NCI-H82 (cell line): ENCODE data around the gene PRDM2.
A peak's percentile ranks its signal among the peaks of the same experiment; 100 is the strongest.
"Not testable (repeated sequence)": the region's sequence is repeated elsewhere in the genome, so short reads cannot be mapped to it uniquely, and the experiment has no call there.

Experiments
- DNase-seq: peaks from one replicate; lab custom pipeline; 2025; lab: John Stamatoyannopoulos, UW

The PRDM2 gene

DNA sequence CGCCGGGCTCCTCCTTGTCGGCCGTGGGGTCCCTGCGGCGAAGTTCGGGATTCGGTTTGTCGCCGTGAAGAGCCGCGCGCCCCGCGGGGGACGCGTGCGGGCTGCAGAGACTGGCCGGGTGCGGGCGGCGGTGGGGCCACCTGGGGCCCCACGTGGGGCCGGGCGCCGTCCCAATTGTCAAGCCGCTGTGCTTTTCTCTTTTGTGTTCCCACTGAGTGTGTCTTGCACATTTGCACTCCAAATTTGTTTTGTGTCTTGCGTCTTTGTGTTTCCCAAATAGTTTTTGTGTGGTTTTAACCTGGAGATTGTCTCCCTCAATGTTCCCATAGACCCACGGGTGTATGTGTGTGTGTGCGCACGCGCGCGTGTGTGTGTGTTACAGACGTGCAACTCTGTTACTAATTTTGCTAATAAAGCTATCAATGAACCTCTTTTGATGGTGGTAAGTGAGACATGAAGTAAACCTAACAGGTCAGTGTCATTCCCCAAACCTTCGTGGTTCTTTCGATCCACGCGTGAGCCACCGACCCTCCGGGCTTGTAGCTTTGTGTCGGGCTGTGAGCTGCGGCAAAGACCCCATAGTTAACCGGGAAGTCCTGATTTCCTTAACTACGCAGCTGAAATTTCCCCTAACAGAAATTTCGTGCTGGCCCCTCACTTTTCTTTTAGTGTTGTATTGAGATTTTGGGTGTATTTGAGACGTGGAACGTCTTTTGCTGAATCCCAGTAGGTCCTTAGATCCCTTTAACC lies 708 bp downstream of the PRDM2 start:
- peak; percentile 70 for DNase-seq

- no peak for DNase-seq
Observed at GRCh38 chr1:13701271-13701640, 1.3 kb downstream of the PRDM2 start.

GRCh38 chr1:13702425-13703127 lies 2.6 kb downstream of the PRDM2 start:
- no peak for DNase-seq

- no peak for DNase-seq
Observed at GRCh38 chr1:13703128-13703513, 3.1 kb downstream of the PRDM2 start.

DNA sequence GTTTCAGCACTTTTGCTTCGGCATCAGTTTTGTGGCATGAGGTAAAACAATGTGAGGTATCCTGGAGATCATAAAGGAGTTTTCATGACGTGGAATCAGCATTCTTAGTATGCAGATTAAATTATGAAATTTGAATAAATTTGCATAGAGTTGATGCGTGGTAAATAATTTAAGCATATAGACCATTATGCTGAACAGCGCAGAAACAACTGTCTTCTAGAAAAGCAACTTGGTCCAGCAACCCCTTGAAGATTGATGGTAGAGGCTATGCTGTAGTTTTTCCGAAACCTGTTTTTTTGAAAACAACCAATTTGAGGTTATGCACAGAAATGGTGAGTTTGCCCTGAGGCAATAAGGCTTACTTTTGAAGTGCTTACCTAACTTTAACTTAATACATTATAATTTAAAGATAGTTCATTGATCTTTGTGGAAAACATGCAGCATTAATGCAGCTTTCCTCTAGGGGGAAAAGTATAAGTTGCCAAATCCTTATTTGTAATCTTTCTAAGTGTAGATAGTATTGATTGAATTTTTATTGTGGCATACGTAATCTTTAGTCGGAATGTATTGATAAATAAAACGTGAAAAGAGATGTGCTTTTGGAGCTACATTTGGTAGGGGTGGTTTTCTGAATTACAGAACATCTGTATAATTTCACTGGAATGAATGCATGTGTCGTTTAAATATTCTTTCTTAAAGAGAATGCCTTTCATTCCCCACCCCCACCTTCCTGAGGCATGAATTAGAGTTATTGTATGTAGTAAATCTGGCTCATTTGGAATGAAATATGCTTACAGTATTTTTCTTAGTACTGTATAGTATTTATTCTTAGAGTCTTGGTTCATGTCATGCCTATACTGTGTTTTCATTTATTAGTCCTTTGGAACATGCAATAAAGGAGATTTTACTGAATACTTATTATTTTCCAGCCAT lies 3.8 kb downstream of the PRDM2 start:
- DNase-seq: no peak

GRCh38 chr1:13706046-13706445 lies 6.1 kb downstream of the PRDM2 start:
- no peak for DNase-seq

DNA sequence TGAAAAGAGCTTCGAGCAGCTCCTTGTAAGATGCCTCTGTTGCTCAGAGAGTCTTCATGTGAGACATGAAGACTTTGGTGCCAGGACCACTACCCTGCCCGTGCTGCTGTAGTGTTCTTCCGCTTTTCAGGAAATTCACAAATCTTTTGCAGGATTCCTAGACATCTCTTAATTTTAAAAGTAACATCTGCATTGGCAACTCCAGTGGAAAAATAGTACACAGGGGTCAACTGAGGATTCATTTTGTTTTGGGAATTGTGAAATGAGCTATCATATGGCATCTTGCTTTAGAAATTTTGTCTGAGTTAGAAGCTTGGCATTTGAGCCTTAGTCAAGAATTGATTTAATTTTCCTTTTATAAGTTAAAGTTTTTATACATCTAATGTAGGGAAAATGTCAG lies 7.2 kb downstream of the PRDM2 start:
- no peak for DNase-seq

DNA sequence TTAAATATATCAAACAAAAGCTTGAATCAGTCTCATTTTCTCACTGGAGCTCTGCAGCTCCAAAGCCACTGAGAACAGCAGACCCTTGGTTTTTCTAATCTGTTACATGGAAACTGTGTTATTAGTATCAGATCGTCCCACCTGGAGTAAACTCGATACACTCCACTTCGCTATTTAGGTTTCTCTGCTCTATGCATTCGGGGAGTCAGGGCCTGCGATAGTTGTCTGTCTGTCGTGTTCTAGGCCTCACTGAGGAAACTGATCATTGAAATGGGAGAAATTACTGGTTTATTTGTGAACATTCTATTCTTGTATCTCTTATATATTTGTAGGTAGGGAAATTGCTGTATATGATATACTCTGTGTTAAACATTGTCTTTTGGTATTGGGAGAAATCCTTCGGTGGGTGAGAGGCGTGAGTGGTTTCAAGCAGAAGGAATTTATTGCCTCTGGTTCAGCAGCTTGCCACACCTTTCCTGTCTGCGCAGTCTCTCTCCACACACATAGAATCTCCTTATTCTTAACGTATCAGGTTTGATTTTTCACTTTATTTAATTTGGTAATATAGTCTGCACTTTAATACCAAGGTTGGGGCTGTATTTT lies 8.5 kb downstream of the PRDM2 start:
- no peak for DNase-seq

- DNase-seq: no peak
Observed at GRCh38 chr1:13710086-13710485, 10.1 kb downstream of the PRDM2 start.

DNA sequence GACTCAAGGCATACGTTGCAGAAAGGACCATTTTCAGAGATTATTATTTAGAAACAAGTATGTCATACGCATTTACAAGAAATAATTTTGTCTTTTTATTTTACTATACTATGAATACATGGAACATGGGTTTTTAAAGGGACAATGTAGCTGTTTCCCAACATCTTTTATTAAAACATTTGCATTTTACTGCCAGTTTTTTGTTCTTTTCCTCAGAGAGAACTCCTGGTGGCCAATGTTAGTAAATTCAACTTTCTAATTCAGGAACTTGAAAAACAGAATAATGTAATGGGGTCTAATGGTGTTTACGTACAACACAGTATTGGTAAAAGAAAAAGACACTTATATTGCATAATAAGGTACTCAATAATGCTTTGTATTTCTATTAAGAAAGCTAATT lies 14.9 kb downstream of the PRDM2 start:
- no peak for DNase-seq

DNA sequence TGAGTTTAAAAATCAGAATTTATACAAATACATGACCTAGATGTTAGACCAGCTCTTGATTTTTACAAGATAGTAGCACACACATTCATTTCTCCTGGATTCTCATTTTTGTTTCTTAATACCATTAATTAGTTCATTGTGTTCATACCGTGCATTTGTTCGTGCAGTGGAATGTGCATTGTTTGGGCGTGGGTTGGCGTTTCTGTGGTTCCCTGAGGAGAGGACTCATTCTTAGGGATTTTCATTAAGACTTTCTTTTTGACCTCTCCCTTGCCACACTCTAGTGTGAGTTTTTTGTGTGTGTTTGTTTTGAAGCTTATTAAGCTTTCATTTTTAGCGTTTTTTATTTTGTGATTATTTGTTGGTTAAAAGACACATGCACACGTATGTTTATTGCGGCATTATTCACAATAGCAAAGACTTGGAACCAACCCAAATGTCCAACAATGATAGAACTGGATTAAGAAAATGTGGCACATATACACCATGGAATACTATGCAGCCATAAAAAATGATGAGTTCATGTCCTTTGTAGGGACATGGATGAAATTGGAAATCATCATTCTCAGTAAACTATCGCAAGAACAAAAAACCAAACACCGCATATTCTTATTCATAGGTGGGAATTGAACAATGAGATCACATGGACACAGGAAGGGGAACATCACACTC lies 15.8 kb downstream of the PRDM2 start:
- DNase-seq: not testable (repeated sequence)

GRCh38 chr1:13722808-13723360 lies 22.9 kb downstream of the PRDM2 start:
- DNase-seq: no peak

GRCh38 chr1:13723810-13724209 lies 23.8 kb downstream of the PRDM2 start:
- no peak for DNase-seq

DNA sequence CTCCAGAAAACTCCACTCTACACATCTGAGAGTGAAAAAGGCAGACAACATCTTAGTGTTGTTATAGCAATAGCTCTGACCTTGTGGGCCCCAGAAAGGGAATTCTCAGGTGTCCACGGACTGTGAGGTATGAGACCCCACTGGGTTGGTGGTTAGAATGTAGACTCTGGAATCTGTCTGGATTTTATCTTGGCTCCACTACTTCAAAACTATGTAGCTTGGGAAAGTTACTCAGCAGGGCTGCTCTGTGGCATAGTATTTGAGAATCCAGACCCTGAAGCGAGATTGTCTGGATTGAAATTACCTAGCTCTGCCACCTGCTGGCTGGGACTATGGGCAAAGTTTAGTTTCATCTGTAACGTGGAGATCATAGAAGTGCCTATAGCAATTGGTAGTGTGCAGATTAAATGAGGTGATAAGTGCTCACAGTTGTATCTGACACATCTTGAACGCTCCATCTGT lies 25.8 kb downstream of the PRDM2 start:
- DNase-seq: peak; percentile 53

DNA sequence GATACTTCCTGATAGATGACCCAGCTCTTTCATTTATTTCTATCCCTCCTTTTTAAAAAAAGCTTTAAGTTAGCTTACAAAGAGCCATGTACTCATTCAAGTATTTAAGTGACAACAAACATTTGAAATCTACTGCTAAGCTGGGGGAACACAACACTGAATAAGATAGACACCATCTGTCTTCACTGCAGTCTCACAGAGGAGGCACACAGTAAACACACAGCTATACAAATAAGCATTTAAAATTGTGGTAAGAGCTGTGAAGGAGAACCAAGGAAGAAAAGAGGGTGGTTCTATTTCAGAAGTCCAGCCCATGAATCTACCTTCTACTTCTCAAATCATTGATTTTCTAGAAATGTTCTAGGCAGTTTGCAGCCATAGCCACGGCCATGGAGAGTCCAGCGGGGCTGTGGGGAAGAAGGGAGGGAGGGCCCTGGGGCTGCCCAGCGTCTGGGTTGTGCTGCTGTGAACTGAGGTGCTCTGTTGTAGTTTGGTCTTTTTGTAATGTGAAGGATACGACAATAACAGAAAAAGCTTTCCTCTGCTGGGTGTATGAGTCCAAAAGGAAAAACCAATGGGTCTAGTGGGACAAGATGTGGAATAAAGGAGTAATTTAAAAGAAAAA lies 28.2 kb downstream of the PRDM2 start:
- DNase-seq: peak; percentile 50

- DNase-seq: no peak
Observed at GRCh38 chr1:13730291-13730690, 30.3 kb downstream of the PRDM2 start.

- DNase-seq: no peak
Observed at GRCh38 chr1:13730751-13731482, 30.9 kb downstream of the PRDM2 start.

DNA sequence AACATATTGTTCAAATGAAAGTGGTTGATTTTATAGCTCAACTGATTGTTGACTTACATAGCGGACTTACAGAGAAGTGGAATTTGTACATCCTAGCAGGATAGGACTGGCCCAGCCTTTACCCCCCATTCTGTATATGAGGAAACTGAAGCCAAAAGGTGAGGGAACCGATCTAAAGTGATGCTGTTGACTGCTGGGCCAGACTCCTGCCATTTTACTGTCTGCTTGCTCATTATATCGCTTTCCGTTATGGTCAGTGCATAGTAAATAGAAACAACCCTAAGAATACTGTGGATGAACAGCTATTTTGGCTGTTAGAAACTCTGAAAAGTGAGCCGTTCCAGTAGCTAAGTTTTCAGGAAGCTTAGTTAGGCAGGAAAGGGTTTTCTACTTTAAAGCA lies 31.9 kb downstream of the PRDM2 start:
- no peak for DNase-seq

DNA sequence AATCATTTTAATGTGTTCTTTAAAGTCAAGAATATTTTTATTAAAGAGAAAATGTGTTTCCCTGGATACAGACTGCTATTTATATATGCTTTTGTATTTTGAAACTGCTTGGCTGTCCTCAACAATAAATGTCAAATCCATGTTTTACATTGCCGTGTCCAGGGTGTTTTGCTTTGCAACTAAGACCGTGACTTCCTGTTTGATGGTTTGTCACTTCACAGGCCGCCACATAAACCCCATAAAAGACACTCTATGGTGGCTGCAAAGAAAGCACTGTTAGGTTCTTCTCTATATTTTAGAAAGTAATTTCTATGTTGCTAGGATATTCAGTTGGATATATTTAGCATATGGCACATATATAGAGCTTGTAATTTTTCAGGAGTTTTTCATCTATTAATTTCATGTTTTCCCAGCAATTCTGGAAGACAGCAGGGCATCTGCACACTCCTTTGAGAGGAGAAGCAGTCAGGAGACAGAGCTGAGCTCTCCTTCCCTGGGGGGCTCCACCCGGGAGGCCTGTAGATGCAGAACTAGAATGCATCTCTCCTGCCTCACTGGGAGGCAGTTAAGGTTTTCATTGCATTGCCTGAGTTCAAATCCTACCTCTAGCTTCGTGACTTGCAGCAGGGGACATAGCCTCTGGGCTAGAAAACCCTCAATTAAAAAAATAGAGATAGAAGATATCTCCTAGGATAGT lies 33.1 kb downstream of the PRDM2 start:
- DNase-seq: no peak
